GM18520 (cell line): ENCODE data around the gene BRAP.
"Not testable (repeated sequence)": the region's sequence is repeated elsewhere in the genome, so short reads cannot be mapped to it uniquely, and the experiment has no call there.

Experiments
- ATAC-seq: cut with Tn5 transposase; IDR thresholded peaks from one replicate; pipeline ENCODE4 v1.9.1; 2021; ENCODE audit not compliant: unreplicated experiment

Gene BRAP

GRCh38 chr12:111677186-111677585 is 8.6 kb downstream of the BRAP start:
- no peak for ATAC-seq

- ATAC-seq: no peak
Measured at GRCh38 chr12:111673503-111673902, 12.3 kb downstream of the BRAP start.

DNA sequence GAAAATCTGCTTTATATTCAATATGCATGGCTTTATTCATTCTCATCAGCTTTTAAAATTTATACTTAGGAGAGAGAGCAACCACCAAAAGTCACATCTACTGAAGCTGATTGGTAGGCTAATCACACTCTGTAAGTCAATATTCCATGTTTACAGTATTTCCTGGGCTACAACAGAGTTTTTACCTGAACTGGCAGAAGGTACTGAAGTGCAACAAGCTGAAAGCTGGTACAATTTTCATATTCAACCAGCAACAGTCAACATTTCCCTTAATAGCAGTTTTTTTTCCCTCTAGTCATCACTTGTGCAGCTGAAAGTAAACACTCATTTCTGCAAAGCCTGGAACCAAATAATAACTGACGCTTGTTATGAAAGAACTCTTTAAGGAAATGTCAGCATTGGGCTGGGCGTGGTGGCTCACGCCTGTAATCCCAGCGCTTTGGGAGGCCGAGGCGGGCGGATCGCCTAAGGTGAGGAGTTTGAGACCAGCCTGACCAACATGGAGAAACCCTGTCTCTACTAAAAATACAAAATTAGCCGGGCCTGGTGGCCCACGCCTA is 12.9 kb downstream of the BRAP start:
- no peak for ATAC-seq

- ATAC-seq: no peak
Measured at GRCh38 chr12:111664961-111665865, 20.5 kb downstream of the BRAP start.

GRCh38 chr12:111664499-111664898 is 21.3 kb downstream of the BRAP start:
- no peak for ATAC-seq

GRCh38 chr12:111656016-111656415 is 29.7 kb downstream of the BRAP start:
- no peak for ATAC-seq

GRCh38 chr12:111655356-111655755 is 30.4 kb downstream of the BRAP start:
- ATAC-seq: no peak

DNA sequence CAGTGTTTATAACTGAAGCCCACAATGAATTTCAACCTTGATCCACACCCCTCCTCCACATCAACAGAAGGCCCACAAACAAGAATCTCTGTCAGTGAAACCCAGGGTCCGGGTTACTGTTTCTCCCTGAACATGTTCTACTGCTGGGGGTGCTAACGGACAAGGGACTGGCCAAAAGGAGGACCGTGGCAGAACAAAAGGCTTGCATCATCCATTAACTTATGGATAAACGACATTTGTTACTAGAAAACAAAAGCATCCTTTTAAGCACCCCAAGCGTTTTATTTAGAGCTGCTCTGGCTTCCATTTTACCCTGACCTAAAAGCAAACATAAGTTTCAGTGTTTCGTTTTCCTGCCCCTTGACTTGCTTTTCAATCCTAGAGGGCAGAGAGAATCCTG is 32.2 kb downstream of the BRAP start:
- ATAC-seq: no peak

- not testable (repeated sequence) for ATAC-seq
Measured at GRCh38 chr12:111652530-111652929, 33.2 kb downstream of the BRAP start.

- ATAC-seq: no peak
Measured at GRCh38 chr12:111650912-111651311, 34.8 kb downstream of the BRAP start.

GRCh38 chr12:111645433-111645832 is 40.3 kb downstream of the BRAP start:
- ATAC-seq: no peak

- no peak for ATAC-seq
Measured at GRCh38 chr12:111643427-111643826, 42.3 kb downstream of the BRAP start.

- no peak for ATAC-seq
Measured at GRCh38 chr12:111642681-111643426, 42.9 kb downstream of the BRAP start.

DNA sequence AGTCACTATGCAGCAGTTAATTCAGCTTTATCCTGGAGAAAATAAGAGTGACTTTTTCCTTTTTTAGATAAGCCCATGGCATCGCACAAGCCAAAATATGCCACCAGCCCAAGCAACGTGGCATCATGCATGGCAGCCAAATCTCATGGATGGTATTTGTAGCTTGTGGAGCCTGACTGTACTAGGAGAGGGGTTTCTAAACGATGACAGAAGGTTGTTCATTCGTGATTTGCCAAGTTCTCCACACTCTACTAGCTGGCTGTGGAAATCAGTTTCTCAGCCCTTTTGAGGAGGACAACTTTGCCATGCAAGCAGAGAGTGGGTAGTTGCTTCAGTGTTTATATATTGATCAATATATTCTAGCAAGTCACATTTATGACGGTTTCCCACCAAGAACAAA is 45.2 kb downstream of the BRAP start:
- no peak for ATAC-seq

GRCh38 chr12:111638556-111638955 is 47.2 kb downstream of the BRAP start:
- ATAC-seq: no peak

- ATAC-seq: no peak
Measured at GRCh38 chr12:111636209-111636945, 49.4 kb downstream of the BRAP start.

DNA sequence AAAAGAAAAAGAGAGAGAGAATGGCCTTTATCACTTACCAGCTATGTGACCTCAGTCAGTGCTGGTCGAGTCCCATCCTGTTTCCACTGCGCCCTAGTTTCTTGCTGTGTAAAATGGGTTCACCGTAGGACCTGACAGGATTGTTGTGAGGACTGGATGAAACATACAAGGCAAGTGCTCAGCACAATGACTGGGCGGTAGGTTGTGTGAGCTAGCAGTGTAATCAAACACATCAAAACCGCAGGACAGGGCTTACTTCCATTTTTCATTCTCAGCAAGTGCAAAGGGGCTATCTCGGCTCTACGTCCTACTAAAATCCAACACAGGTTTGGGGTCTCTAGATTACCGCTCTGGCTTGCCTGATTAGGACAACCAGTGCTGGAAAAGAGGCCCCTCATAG is 50.2 kb downstream of the BRAP start:
- no peak for ATAC-seq

DNA sequence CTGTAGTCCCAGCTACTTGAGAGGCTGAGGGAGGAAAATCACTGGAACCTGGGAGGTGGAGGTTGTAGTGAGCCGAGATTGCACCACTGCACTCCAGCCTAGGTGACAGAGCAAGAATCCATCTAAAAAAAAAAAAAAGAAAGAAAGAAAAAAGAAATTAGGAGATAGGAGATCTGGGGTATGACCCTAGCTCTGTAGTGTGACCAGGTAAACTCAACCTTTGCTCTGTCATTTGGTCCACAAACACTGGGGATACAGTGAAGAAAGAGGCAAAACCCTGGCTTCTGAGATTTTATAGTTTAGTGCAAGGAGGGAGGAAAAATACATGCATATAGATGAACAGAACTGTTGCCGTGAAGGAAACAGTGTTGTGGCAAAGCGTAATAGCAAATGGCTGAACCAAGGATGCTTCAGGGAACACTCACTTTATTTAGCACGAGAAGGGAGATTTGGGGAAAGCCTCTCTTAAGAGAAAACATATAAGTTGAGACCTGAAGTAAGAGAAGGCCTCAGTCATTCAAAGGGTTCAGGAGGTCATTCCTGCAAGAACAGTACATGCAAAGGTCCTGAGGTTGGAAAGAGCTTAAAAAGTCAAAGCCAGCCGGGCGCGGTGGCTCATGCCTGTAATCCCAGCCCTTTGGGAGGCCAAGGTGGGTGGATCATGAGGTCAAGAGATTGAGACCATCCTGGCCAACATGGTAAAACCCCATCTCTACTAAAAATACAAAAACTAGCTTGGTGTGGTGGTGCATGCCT is 57.1 kb downstream of the BRAP start:
- ATAC-seq: no peak

DNA sequence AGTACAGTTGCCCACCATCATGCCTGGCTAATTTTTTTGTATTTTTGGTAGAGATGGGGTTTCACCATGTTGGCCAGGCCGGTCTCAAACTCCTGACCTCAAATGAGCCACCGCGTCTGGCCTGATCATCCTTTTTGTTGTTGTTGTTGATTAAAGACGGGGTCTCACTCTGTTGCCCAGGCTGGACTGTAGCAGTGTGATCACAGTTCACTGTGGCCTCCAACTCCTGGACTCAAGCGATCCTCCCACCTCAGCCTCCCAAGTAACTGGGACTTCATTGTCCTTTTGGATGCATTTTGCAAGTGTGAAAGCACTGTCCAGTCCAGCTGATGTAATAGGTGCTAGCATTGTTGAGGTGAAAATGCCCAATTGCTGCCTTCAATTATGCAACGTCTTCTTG is 59.5 kb downstream of the BRAP start:
- no peak for ATAC-seq

DNA sequence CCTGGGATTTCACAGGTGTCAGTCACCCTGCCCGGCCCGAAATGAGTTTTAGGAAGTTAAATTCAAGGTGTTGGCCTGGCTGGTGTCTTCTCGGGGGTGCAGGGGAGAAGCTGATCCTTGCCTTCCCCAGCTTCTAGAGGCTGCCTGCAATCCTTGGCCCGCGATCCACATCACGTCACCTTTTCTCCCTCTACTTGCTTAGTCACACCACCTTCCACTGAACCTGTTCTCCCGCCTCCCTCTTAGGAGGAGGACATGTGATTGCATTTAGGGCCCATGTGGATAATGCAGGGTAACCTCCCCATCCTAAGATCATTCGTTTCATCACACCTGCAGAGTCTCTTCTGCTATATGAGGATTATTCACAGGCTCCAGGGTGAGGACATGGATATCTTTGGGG is 61.2 kb downstream of the BRAP start:
- no peak for ATAC-seq
